Heart right ventricle (tissue), 16 donors: ENCODE results near the gene IL12RB2. TPM values are rescaled to one million over a fixed set of nuclear protein-coding genes. Genes with fewer than 3 reads are reported as not detected.

ENCODE experiments used
- ATAC-seq, 8 donors: fragments of 200-7000 bp; cut with Tn5 transposase; one replicate each; pipeline ENCODE4 v1.9.1; 2020; ENCODE audit warnings: mild to moderate bottlenecking in 8 of 8, moderate library complexity in 8 of 8, moderate number of reproducible peaks in 1 of 8
- DNase-seq, 2 donors: peaks; one replicate each; pipeline ENCODE4 v3.0.0-alpha.2; 2020
- H3K27ac ChIP-seq, 10 donors: fragments of 200-600 bp; sonication (generic) in 2 of 10; one replicate each; pipeline versions ENCODE4 v1.5.0 to v1.8.0; 2020 to 2022; ENCODE audit warnings: mild to moderate bottlenecking in 3 of 10
- H3K27me3 ChIP-seq, 7 donors: fragments of 200-600 bp; one replicate each; pipeline ENCODE4 v1.8.0; 2021 to 2022; ENCODE audit warnings: mild to moderate bottlenecking in 2 of 7
- H3K36me3 ChIP-seq, 9 donors: fragments of 200-600 bp; sonication (generic) in 1 of 9; one replicate each; pipeline versions ENCODE4 v1.5.0 to v1.8.0; 2020 to 2022; ENCODE audit warnings: mild to moderate bottlenecking in 2 of 9
- H3K4me1 ChIP-seq, 9 donors: fragments of 200-600 bp; sonication (generic) in 1 of 9; one replicate each; pipeline versions ENCODE4 v1.5.0 to v1.8.0; 2020 to 2022; ENCODE audit warnings: mild to moderate bottlenecking in 4 of 9
- H3K4me3 ChIP-seq, 10 donors: fragments of 200-600 bp; sonication (generic) in 2 of 10; one replicate each; pipeline versions ENCODE4 v1.5.0 to v1.8.0; 2020 to 2022; ENCODE audit warnings: mild to moderate bottlenecking in 7 of 10, moderate library complexity in 2 of 10
- H3K9me3 ChIP-seq, 11 donors: fragments of 200-600 bp in 10 of 11; sonication (generic) in 2 of 11; one replicate each; pipeline versions ENCODE4 v1.5.0 to v1.8.0; 2013 to 2022; ENCODE audit warnings: mild to moderate bottlenecking in 2 of 11, control low read depth in 1 of 11, moderate library complexity in 1 of 11
- whole genome bisulfite sequencing, 2 donors: extraction: QIAGEN DNeasy Blood & Tissue Kit; methylation state at CpG; one replicate each; pipeline ENCODE4 v1.1.7; 2013; ENCODE audit warnings: inconsistent platforms in 1 of 2; 5-methylcytosine and 5-hydroxymethylcytosine counted together
- intact Hi-C, 10 donors: fragments of 100-400 bp; cut with DNase I; formaldehyde crosslinking; loops; one replicate each; pipeline versions ENCODE4 v1.11.1 to v1.14.2; 2022
- polyA plus RNA-seq, 2 donors: library from polyadenylated mRNA; stranded (reverse); fragments of 200-250 nt; gene quantifications; one replicate each; pipeline ENCODE4 v1.2.3, GENCODE V29; 2013
- total RNA-seq, 10 donors: library from RNA; stranded (reverse); fragmentation: NEBNext Ultra II Directional in 3 of 10; extraction: Animal tissue kit (Norgen Biotek cat#: 25700) in 3 of 10; gene quantifications; one replicate each; pipeline versions ENCODE4 v1.2.1 to v1.2.4, GENCODE V29; 2021 to 2023
- TF ChIP-seq, protein P1 (sequence below), 9 donors: fragments of 200-600 bp; sonication (generic) in 2 of 9; IDR thresholded peaks; one replicate each; pipeline versions ENCODE4 v1.5.0 to v1.8.0; 2021 to 2022; ENCODE audit warnings: antibody characterized with exemption in 9 of 9, mild to moderate bottlenecking in 5 of 9, moderate library complexity in 1 of 9
- donor health status: Arrhythmogenic right ventricular cardiomyopathy.
- donor health status: ischemic (EF 13 %, LVEDD 7.1; RV severe dilation, severe dysfunction).
- donor health status: healthy with polysubstance abuse.
- donor health status: DM: no; HTN: yes; CAD: no.
- donor health status: DM: no; HTN: no; CAD: no.
- donor health status: ischemic (EF 25% LVEDD 6.9; RV normal size, moderate dysfunction).
- donor health status: ischemic (EF 25% LVEDD 5.7; RV mildly dilated, moderate dysfunction).
- donor health status: healthy.
- donor health status: DM: yes; HTN: yes; CAD: no.
- donor health status: Ischemic cardiomyopathy.
- donor health status: ischemic (EF 35%, LVEDD 5.7; RV mildly dilated, moderate dysfunction).
- donor health status: nonischemic (EF 11% LVEDD 7.7; RV severe dilation, severe dysfunction).
- donor health status: DM: yes; HTN: yes; CAD: no.
- donor health status: PGD.
- donor health status: ischemic (EF 29% LVEDD 5.4; RV normal size, mild dysfunction).
- donor health status: nonischemic (EF 23%, LVEDD 6.1; RV moderate dilation, normal function).

Gene IL12RB2
- total and polyA plus RNA-seq, 12 donors: 0.09 to 1.2 (median 0.22) TPM; not detected in 1

DNA sequence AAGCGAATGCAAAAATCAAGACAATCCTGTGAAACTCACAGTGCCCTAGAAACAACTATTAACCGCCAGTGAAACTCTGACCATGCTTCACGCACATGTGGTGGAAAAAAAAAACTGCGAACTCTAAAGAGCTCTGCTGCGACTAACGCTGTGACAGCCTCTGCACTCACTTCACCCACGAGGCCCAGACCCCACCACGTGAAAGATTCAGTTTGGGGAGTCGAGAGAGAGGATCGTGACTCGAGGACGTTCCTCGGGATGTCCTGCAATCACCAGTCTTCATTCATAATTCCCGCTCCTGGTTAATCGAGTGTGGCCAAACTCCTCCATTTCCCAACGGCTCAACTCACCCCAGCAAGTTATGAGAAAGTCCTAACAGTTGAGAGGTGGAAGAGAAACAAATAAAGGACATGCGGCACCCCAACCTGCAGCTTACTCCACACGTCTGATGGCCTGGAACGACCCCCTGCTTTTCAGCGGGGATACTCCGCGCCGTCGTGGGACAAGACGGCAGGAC is 121.4 kb downstream of the IL12RB2 start:
- peak overlapping the region; percentile 67 to 88 (median 85) for H3K4me3 ChIP-seq
- no peaks in the 10 kb centered on the region for H3K27me3 ChIP-seq
- no peaks in the 10 kb centered on the region for H3K9me3 ChIP-seq
- DNase-seq: peak in 1 of 2 donors; percentile 11
- H3K4me1 ChIP-seq: peaks cover 0 to 66% (median 38%) of the 10 kb centered on the region in 9 donors
- ATAC-seq: no peak
- intact Hi-C loops: no loop called here
- H3K36me3 ChIP-seq: peaks cover 0 to 23% (median 18%) of the 10 kb centered on the region in 9 donors
- TF ChIP-seq, protein P1, sequence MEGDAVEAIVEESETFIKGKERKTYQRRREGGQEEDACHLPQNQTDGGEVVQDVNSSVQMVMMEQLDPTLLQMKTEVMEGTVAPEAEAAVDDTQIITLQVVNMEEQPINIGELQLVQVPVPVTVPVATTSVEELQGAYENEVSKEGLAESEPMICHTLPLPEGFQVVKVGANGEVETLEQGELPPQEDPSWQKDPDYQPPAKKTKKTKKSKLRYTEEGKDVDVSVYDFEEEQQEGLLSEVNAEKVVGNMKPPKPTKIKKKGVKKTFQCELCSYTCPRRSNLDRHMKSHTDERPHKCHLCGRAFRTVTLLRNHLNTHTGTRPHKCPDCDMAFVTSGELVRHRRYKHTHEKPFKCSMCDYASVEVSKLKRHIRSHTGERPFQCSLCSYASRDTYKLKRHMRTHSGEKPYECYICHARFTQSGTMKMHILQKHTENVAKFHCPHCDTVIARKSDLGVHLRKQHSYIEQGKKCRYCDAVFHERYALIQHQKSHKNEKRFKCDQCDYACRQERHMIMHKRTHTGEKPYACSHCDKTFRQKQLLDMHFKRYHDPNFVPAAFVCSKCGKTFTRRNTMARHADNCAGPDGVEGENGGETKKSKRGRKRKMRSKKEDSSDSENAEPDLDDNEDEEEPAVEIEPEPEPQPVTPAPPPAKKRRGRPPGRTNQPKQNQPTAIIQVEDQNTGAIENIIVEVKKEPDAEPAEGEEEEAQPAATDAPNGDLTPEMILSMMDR (IDR thresholded peaks at IDR 0.05): no peak
- 0 to 1% methylated on average over 25 of the region's 25 CpGs for WGBS, 2 donors
- peak overlapping the region in 9 of 10 donors; percentile 83 to 94 (median 92) for H3K27ac ChIP-seq

DNA sequence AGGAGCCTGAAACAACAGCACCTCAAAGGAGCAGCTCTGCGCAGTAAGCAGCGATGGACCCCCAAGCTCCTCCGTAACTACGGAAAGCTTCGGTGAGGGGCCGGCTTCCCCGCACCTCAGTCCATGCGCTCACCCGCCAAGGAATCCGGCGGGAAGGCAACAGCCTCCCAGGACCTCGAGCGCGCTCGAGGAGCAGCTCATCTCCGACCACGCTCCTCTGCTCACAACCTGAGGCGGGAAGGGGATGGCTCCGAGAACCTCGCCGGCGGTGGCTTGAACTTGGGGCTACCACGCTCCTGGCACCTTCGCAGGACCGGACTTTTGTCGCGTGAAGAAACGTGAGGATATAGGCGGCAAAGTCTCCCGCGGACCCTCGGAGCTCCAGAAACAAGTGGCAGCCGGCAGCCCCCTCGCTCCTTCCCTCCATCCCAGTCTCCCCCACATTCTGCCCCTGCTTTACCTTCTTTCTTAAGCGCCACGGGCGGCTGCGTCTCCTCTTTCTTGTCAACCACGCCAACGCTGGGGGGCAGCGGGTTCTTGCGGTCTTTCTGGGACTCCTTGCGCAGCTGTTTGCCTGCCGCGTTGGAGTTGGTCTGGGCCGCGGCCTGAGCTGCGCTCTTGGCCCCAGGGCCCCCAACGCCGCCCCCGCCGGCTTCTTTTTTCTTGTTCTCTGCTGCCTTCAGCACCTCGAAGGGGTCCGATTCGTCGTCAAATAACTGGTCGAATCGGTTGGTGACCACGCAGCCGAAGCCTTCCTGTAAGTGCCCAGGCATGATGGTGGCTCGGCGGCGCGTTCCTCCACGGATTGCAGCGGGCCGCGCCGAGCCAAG is 122.1 kb downstream of the IL12RB2 start:
- TF ChIP-seq, protein P1 (IDR thresholded peaks at IDR 0.05): peak in 1 of 9 donors; percentile 16
- ATAC-seq (peak; percentile 10 to 61 (median 27)), DNase-seq (peak; percentile 16 to 30)
- intact Hi-C loops: loop anchor here in 2 of 10 donors (2.0 to 10.0 kb wide), 2 partner anchors 33 to 55 kb away; no protein-coding TSS in a partner anchor
- no peaks in the 10 kb centered on the region for H3K9me3 ChIP-seq
- no peaks in the 10 kb centered on the region for H3K27me3 ChIP-seq
- peak overlapping the region; percentile 67 to 88 (median 85) for H3K4me3 ChIP-seq
- peaks cover 0 to 16% (median 11%) of the 10 kb centered on the region in 9 donors for H3K36me3 ChIP-seq
- H3K4me1 ChIP-seq: peaks cover 0 to 70% (median 39%) of the 10 kb centered on the region in 9 donors
- 0 to 1% methylated on average over 69 of the region's 69 CpGs for WGBS, 2 donors
- H3K27ac ChIP-seq: peak overlapping the region; percentile 35 to 94 (median 90)

DNA sequence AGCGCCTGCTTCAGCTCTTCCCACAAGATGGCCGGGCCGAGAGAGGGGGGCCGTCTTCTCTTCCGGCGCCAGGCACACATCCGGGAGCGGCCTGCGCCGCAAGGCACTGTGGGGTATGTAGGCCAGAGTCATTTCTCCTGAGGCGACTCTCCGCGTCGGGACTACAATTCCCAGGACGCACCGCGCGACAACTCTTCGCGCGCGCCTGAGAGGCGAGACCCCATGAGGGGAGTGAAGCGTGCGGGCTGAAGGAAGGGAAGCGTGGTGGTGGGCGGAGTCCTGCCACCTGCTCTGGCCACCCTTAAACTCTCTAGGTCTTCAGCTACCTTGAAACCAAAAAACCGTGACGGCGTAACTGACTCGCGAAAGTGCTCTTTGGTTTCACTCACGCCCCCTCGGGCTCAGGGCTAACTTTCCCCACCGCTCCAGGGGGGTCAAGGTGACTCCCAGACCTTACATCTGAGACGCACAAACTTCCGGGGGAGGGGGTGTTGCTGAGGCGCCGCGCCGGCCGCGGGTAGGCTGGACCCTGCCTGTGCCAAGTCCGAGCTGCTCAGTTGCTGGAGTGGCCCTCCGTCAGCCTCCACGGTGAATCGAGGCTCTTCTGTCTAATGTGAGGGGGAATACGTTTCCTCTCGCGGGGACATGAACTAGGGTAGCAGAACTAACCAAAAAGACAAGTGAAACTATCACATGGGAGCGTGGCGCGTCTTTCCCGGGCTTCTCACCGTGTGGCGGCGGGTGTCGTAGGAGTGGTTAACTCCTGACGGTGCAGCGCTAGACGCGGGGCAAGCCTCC is 122.9 kb downstream of the IL12RB2 start, which contains the start of gene SERBP1:
Gene SERBP1, minus strand, starts transcription at position 45 of the 798 bp plus-strand sequence. CDS start 102 bp downstream, outside the sequence.
- Histone ChIP-seq H3K4me3 (peak within 1 kb of the TSS; percentile 67 to 88 (median 85)), H3K4me1 (peaks cover 0 to 65% (median 37%) of the 10 kb centered on the region in 9 donors), H3K9me3 (no peaks in the 10 kb centered on the region), H3K27me3 (no peaks in the 10 kb centered on the region), H3K27ac (peak within 1 kb of the TSS; percentile 60 to 94 (median 90)), H3K36me3 (peaks cover 0 to 8% (median 5%) of the 10 kb centered on the region in 9 donors)
- ATAC-seq (peak; percentile 98 to 99 (median 98)), DNase-seq (peak; percentile 95 to 96)
- WGBS, 2 donors: 0% methylated on average over 62 of the region's 62 CpGs
- TF ChIP-seq, protein P1 (IDR thresholded peaks at IDR 0.05): no peak
- intact Hi-C loops: loop anchor here in 2 of 10 donors (2.0 to 10.0 kb wide), 2 partner anchors 32 to 54 kb away; no protein-coding TSS in a partner anchor
